A549 (cell line): Measurements from ENCODE around the gene MAMLD1.

Source experiments
- CTCF ChIP-seq: fragments of >200 bp; sonication (Bioruptor Twin); formaldehyde crosslinking; IDR thresholded peaks from 3 replicates; pipeline ENCODE4 v1.5.1; 2016
- JUNB ChIP-seq: fragments of >200 bp; sonication (Bioruptor Twin); formaldehyde crosslinking; IDR thresholded peaks from 2 replicates; pipeline ENCODE4 v1.6.1; 2016
- MAX ChIP-seq: IDR thresholded peaks from 2 replicates; pipeline ENCODE4 v1.6.1; 2012
- POLR2A ChIP-seq: IDR thresholded peaks from 2 replicates; pipeline ENCODE4 v1.6.1; 2012; ENCODE audit warnings: mild to moderate bottlenecking, low read length

- TF ChIP-seq CTCF (no peak), POLR2A (no peak), JUNB (no peak), MAX (no peak)
These were observed 170.7 kb downstream of the MAMLD1 start for GRCh38 chrX:150533863-150534262.
